Measurements from ENCODE around the gene HMCN1. TPM values are rescaled to one million over a fixed set of nuclear protein-coding genes. Genes with fewer than 3 reads are reported as not detected.

HMCN1 gene
- total and polyA plus RNA-seq, 4 experiments from 2014 or later: 0.19 to 0.29 TPM; not detected in 2

DNA sequence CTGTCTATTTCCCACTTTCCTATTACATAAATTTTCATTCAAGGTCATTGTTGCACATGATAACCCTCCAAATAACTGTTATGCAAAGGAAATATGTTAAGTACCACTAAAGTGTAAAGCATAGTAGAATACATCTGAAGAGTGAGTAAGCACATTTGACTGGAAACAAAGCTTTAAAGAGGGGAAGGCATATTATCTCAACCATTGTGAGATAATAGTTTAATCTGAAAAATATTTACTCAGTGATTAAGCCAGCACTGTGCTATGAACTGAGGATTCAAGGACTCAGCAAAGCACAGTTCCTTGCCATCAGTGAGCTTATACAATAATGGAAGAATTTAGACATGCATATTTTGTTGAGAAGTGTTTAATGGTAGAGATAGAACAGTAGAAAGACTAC is 127.4 kb downstream of the HMCN1 start:
- H3K27ac Mint-ChIP-seq: no peak overlapping the region
- no peak for DNase-seq
- intact Hi-C loops (cut with micrococcal nuclease): no loop called here
- Histone ChIP-seq H3K27ac (ENCODE audit: low read depth, low read length) (no peak overlapping the region), H3K27me3 (ENCODE audit: insufficient read depth, low read length) (no peaks in the 10 kb centered on the region), H3K36me3 (ENCODE audit: insufficient read depth, low read length) (no peaks in the 10 kb centered on the region), H3K4me1 (ENCODE audit: insufficient read depth, low read length) (no peaks in the 10 kb centered on the region), H3K9me3 (ENCODE audit: control insufficient read depth in 1 of 2, low read length in 2 of 2) (no peaks in the 10 kb centered on the region), H3K4me3 (ENCODE audit: low read length in 2 of 2) (no peak overlapping the region)
- H3K9me3 Mint-ChIP-seq: no peaks in the 10 kb centered on the region
- ChIA-PET POLR2A (ENCODE audit: partially characterized antibody) (no interaction called here), CTCF (ENCODE audit: partially characterized antibody) (no interaction called here)
- H3K4me3 Mint-ChIP-seq: no peak overlapping the region
- peaks cover 2 to 4% of the 10 kb centered on the region in 2 donors for H3K27me3 Mint-ChIP-seq
- H3K36me3 Mint-ChIP-seq: no peaks in the 10 kb centered on the region
- no peaks in the 10 kb centered on the region for H3K4me1 Mint-ChIP-seq

- DNase-seq: no peak
- Mint-ChIP-seq H3K4me1 (no peaks in the 10 kb centered on the region), H3K27me3 (peaks cover 2 to 4% of the 10 kb centered on the region in 2 donors), H3K27ac (no peak overlapping the region), H3K36me3 (no peaks in the 10 kb centered on the region), H3K4me3 (no peak overlapping the region), H3K9me3 (peaks cover 0 to under 1% (median 0%) of the 10 kb centered on the region in 8 donors)
- no peaks in the 10 kb centered on the region for H3K9me3 ChIP-seq (ENCODE audit: control insufficient read depth in 1 of 2, low read length in 2 of 2)
- ChIA-PET CTCF (ENCODE audit: partially characterized antibody) (no interaction called here), POLR2A (ENCODE audit: partially characterized antibody) (no interaction called here)
- H3K27ac ChIP-seq (ENCODE audit: low read depth, low read length): no peak overlapping the region
- H3K36me3 ChIP-seq (ENCODE audit: insufficient read depth, low read length): no peaks in the 10 kb centered on the region
- no peak overlapping the region for H3K4me3 ChIP-seq (ENCODE audit: low read length in 2 of 2)
- intact Hi-C loops (cut with micrococcal nuclease): no loop called here
- no peaks in the 10 kb centered on the region for H3K27me3 ChIP-seq (ENCODE audit: insufficient read depth, low read length)
- no peaks in the 10 kb centered on the region for H3K4me1 ChIP-seq (ENCODE audit: insufficient read depth, low read length)
Observed at GRCh38 chr1:185862235-185862634, 128.0 kb downstream of the HMCN1 start.

DNA sequence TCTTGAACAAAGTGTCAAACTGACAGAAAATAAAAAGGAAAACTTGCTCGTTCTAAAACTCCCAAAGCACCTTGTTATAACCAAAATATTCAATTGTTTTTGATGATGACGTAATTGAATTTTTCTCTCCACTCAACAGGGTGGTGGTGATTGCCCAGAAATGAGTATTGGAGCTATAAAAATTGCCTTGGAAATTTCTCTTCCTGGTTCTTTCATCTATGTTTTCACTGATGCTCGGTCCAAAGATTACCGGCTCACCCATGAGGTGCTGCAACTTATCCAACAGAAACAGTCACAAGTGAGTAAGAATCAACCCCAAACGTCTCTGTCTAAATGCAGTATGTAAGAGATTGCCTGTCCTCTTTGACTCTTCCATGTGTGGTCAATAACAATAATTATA is 130.1 kb downstream of the HMCN1 start:
- Histone ChIP-seq H3K4me3 (ENCODE audit: low read length in 2 of 2) (no peak overlapping the region), H3K4me1 (ENCODE audit: insufficient read depth, low read length) (no peaks in the 10 kb centered on the region), H3K27ac (ENCODE audit: low read depth, low read length) (no peak overlapping the region), H3K36me3 (ENCODE audit: insufficient read depth, low read length) (no peaks in the 10 kb centered on the region), H3K27me3 (ENCODE audit: insufficient read depth, low read length) (no peaks in the 10 kb centered on the region), H3K9me3 (ENCODE audit: control insufficient read depth in 1 of 2, low read length in 2 of 2) (no peaks in the 10 kb centered on the region)
- H3K4me3 Mint-ChIP-seq: no peak overlapping the region
- intact Hi-C loops (cut with micrococcal nuclease): no loop called here
- H3K36me3 Mint-ChIP-seq: no peaks in the 10 kb centered on the region
- no peak for DNase-seq
- peaks cover 0 to 4% (median 0%) of the 10 kb centered on the region in 8 donors for H3K9me3 Mint-ChIP-seq
- no peaks in the 10 kb centered on the region for H3K4me1 Mint-ChIP-seq
- CTCF ChIA-PET (ENCODE audit: partially characterized antibody): no interaction called here
- H3K27ac Mint-ChIP-seq: no peak overlapping the region
- POLR2A ChIA-PET (ENCODE audit: partially characterized antibody): no interaction called here
- peaks cover 4 to 6% of the 10 kb centered on the region in 2 donors for H3K27me3 Mint-ChIP-seq

DNA sequence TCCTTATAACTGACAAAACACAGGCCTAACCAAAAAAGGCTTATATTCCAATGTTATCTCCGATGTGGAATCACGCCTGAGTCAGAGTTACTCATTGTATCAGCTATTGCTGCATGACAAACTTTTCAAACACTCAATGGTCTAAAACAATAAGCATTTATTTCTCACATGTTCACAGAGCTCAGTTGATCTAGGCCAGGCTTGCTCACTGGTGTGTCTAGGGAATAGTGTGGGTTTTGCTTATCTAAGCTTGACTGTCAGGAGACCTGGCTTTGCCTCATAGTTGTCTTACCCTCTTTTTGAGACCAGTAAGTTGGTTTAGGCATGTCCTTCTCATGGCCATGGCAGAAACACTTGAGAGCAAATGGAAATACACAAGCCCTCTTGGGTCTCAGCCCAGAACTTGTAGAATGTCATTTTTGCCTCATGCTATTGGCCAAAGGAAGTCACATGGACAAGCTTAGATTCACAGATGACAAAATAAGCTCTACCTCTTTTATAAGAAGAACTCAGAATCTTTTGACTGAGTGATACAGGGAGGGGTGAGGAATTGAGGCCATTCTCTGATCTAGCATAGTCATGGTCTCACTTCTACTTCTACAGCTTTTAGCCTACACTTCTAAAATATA is 130.8 kb downstream of the HMCN1 start:
- Histone ChIP-seq H3K4me3 (ENCODE audit: low read length in 2 of 2) (no peak overlapping the region), H3K4me1 (ENCODE audit: insufficient read depth, low read length) (no peaks in the 10 kb centered on the region), H3K27ac (ENCODE audit: low read depth, low read length) (no peak overlapping the region), H3K9me3 (ENCODE audit: control insufficient read depth in 1 of 2, low read length in 2 of 2) (no peaks in the 10 kb centered on the region), H3K27me3 (ENCODE audit: insufficient read depth, low read length) (no peaks in the 10 kb centered on the region), H3K36me3 (ENCODE audit: insufficient read depth, low read length) (no peaks in the 10 kb centered on the region)
- ChIA-PET CTCF (ENCODE audit: partially characterized antibody) (no interaction called here), POLR2A (ENCODE audit: partially characterized antibody) (no interaction called here)
- intact Hi-C loops (cut with micrococcal nuclease): no loop called here
- Mint-ChIP-seq H3K36me3 (no peaks in the 10 kb centered on the region), H3K27ac (no peak overlapping the region), H3K4me3 (no peak overlapping the region), H3K27me3 (peaks cover 4 to 6% of the 10 kb centered on the region in 2 donors), H3K4me1 (no peaks in the 10 kb centered on the region), H3K9me3 (peaks cover 0 to 4% (median 0%) of the 10 kb centered on the region in 8 donors)
- DNase-seq: no peak

DNA sequence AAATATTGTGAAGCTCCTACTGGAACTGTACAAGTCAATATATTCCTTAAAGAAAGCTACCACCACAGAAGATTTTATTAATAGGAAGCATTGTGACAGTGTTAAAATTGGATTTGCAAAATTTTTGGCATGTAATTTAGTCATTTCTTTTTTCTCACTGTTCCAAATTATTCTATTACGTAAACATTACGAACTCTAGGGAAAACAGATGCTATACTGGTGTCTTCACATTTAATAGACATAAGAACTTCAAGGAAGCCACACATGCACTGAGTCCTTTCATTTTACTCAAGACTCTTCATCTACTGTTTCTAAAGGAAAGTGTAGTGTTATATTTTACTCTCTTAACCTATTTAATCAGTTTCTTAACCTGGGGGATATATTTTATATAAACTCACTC is 135.4 kb downstream of the HMCN1 start:
- Mint-ChIP-seq H3K4me1 (no peaks in the 10 kb centered on the region), H3K36me3 (no peaks in the 10 kb centered on the region), H3K9me3 (peaks cover 0 to 4% (median 0%) of the 10 kb centered on the region in 8 donors), H3K27me3 (peaks cover 1 to 3% of the 10 kb centered on the region in 2 donors), H3K4me3 (no peak overlapping the region), H3K27ac (no peak overlapping the region)
- H3K4me3 ChIP-seq (ENCODE audit: low read length in 2 of 2): no peak overlapping the region
- no peaks in the 10 kb centered on the region for H3K27me3 ChIP-seq (ENCODE audit: insufficient read depth, low read length)
- no peaks in the 10 kb centered on the region for H3K36me3 ChIP-seq (ENCODE audit: insufficient read depth, low read length)
- no peaks in the 10 kb centered on the region for H3K4me1 ChIP-seq (ENCODE audit: insufficient read depth, low read length)
- ChIA-PET POLR2A (ENCODE audit: partially characterized antibody) (no interaction called here), CTCF (ENCODE audit: partially characterized antibody) (no interaction called here)
- no peak overlapping the region for H3K27ac ChIP-seq (ENCODE audit: low read depth, low read length)
- no peaks in the 10 kb centered on the region for H3K9me3 ChIP-seq (ENCODE audit: control insufficient read depth in 1 of 2, low read length in 2 of 2)
- intact Hi-C loops (cut with micrococcal nuclease): no loop called here
- DNase-seq: no peak

- POLR2A ChIA-PET (ENCODE audit: partially characterized antibody): no interaction called here
- no peak for DNase-seq
- H3K9me3 Mint-ChIP-seq: peaks cover 0 to 4% (median 0%) of the 10 kb centered on the region in 8 donors
- no peak overlapping the region for H3K4me3 Mint-ChIP-seq
- H3K27ac Mint-ChIP-seq: no peak overlapping the region
- no peak overlapping the region for H3K4me3 ChIP-seq (ENCODE audit: low read length in 2 of 2)
- no peaks in the 10 kb centered on the region for H3K36me3 Mint-ChIP-seq
- intact Hi-C loops (cut with micrococcal nuclease): no loop called here
- no peaks in the 10 kb centered on the region for H3K4me1 Mint-ChIP-seq
- CTCF ChIA-PET (ENCODE audit: partially characterized antibody): interaction anchor here (1.1 kb wide), 1 partner anchor 13 kb away, joined by 5 read pairs; no protein-coding TSS in a partner anchor
- H3K4me1 ChIP-seq (ENCODE audit: insufficient read depth, low read length): no peaks in the 10 kb centered on the region
- peaks cover 1 to 3% of the 10 kb centered on the region in 2 donors for H3K27me3 Mint-ChIP-seq
- H3K9me3 ChIP-seq (ENCODE audit: control insufficient read depth in 1 of 2, low read length in 2 of 2): no peaks in the 10 kb centered on the region
- no peaks in the 10 kb centered on the region for H3K36me3 ChIP-seq (ENCODE audit: insufficient read depth, low read length)
- no peak overlapping the region for H3K27ac ChIP-seq (ENCODE audit: low read depth, low read length)
- no peaks in the 10 kb centered on the region for H3K27me3 ChIP-seq (ENCODE audit: insufficient read depth, low read length)
Observed at GRCh38 chr1:185871627-185872150, 137.5 kb downstream of the HMCN1 start.

- Histone ChIP-seq H3K4me1 (ENCODE audit: insufficient read depth, low read length) (no peaks in the 10 kb centered on the region), H3K36me3 (ENCODE audit: insufficient read depth, low read length) (no peaks in the 10 kb centered on the region), H3K27ac (ENCODE audit: low read depth, low read length) (no peak overlapping the region), H3K4me3 (ENCODE audit: low read length in 2 of 2) (no peak overlapping the region), H3K27me3 (ENCODE audit: insufficient read depth, low read length) (no peaks in the 10 kb centered on the region), H3K9me3 (ENCODE audit: control insufficient read depth in 1 of 2, low read length in 2 of 2) (no peaks in the 10 kb centered on the region)
- Mint-ChIP-seq H3K9me3 (peaks cover 0 to 4% (median 0%) of the 10 kb centered on the region in 8 donors), H3K27me3 (peaks cover 0 to 1% of the 10 kb centered on the region in 2 donors), H3K4me1 (no peaks in the 10 kb centered on the region), H3K27ac (no peak overlapping the region), H3K36me3 (no peaks in the 10 kb centered on the region), H3K4me3 (no peak overlapping the region)
- ChIA-PET POLR2A (ENCODE audit: partially characterized antibody) (no interaction called here), CTCF (ENCODE audit: partially characterized antibody) (no interaction called here)
- no peak for DNase-seq
- intact Hi-C loops (cut with micrococcal nuclease): no loop called here
Observed at GRCh38 chr1:185874246-185874645, 140.1 kb downstream of the HMCN1 start.

All from CD4-positive, alpha-beta memory T cell (primary cell).